ENCODE data around the gene OTX2. TPM values are rescaled to one million over a fixed set of nuclear protein-coding genes. Genes with fewer than 3 reads are reported as not detected.

OTX2 gene
- total and polyA plus RNA-seq, 2 donors (not counting 1 experiment from before 2014, with no cell fraction given): not detected

DNA sequence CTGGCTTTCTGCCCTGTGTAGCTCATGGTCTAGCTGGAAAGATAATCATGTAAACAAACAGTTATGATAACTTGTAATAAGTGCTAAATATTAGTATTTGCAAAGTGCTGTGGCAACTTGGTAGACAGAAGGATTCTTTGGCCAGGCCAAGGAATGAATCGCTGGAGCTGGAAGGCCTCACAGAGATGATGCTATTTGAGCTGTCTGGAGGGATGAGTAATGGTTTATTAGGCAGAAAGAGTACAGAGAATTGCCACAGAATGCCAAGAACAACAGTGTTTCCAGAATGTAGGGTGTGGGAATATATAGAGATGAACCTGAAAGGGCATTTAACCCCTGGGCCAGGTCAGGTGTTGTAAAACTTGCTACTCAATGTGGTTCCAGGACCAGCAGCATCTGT lies 27.6 kb downstream of the OTX2 start:
- Histone ChIP-seq H3K27me3 (ENCODE audit: control insufficient read depth, insufficient read depth, low read length) (no peaks in the 10 kb centered on the region), H3K4me1 (ENCODE audit: control insufficient read depth, extremely low read depth, insufficient read depth, low read length) (no peaks in the 10 kb centered on the region), H3K4me2 (ENCODE audit: extremely low read depth, insufficient read depth, low read length) (no peak overlapping the region), H4K20me1 (ENCODE audit: control insufficient read depth, extremely low read depth, insufficient read depth, low read length) (no peaks in the 10 kb centered on the region), H3K4me3 (replicated peaks in 1 of 4; ENCODE audit: control extremely low read depth in 1 of 4, insufficient read depth in 1 of 4, low read depth in 3 of 4, low read length in 4 of 4) (no peak overlapping the region), H3K9ac (ENCODE audit: insufficient read depth, low read length) (no peak overlapping the region), H2AFZ (ENCODE audit: low read length) (no peak overlapping the region), H3K27ac (ENCODE audit: insufficient read depth, low read length) (no peak overlapping the region), H3K9me3 (ENCODE audit: control insufficient read depth, insufficient read depth, low read depth, low read length) (no peaks in the 10 kb centered on the region), H3K79me2 (ENCODE audit: control insufficient read depth, insufficient read depth, low read length) (no peaks in the 10 kb centered on the region), H3K36me3 (ENCODE audit: control insufficient read depth, insufficient read depth, low read length) (no peaks in the 10 kb centered on the region)
- TF ChIP-seq EZH2 (IDR thresholded peaks at IDR 0.05; ENCODE audit: low read length, missing control alignments): no peak
- TF ChIP-seq, protein P1, sequence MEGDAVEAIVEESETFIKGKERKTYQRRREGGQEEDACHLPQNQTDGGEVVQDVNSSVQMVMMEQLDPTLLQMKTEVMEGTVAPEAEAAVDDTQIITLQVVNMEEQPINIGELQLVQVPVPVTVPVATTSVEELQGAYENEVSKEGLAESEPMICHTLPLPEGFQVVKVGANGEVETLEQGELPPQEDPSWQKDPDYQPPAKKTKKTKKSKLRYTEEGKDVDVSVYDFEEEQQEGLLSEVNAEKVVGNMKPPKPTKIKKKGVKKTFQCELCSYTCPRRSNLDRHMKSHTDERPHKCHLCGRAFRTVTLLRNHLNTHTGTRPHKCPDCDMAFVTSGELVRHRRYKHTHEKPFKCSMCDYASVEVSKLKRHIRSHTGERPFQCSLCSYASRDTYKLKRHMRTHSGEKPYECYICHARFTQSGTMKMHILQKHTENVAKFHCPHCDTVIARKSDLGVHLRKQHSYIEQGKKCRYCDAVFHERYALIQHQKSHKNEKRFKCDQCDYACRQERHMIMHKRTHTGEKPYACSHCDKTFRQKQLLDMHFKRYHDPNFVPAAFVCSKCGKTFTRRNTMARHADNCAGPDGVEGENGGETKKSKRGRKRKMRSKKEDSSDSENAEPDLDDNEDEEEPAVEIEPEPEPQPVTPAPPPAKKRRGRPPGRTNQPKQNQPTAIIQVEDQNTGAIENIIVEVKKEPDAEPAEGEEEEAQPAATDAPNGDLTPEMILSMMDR (conservative IDR thresholded peaks at IDR 0.05 in 1 of 2, IDR thresholded peaks at IDR 0.05 in 1 of 2; ENCODE audit: low read depth in 1 of 2, low read length in 2 of 2): no peak
- DNase-seq (ENCODE audit: low read depth in 2 of 2): no peak

GRCh38 chr14:56774503-56774902 lies 35.8 kb downstream of the OTX2 start:
- Histone ChIP-seq H4K20me1 (ENCODE audit: control insufficient read depth, extremely low read depth, insufficient read depth, low read length) (no peaks in the 10 kb centered on the region), H3K9ac (ENCODE audit: insufficient read depth, low read length) (no peak overlapping the region), H3K9me3 (ENCODE audit: control insufficient read depth, insufficient read depth, low read depth, low read length) (no peaks in the 10 kb centered on the region), H3K4me3 (replicated peaks in 1 of 4; ENCODE audit: control extremely low read depth in 1 of 4, insufficient read depth in 1 of 4, low read depth in 3 of 4, low read length in 4 of 4) (no peak overlapping the region), H3K79me2 (ENCODE audit: control insufficient read depth, insufficient read depth, low read length) (no peaks in the 10 kb centered on the region), H3K4me2 (ENCODE audit: extremely low read depth, insufficient read depth, low read length) (no peak overlapping the region), H3K27me3 (ENCODE audit: control insufficient read depth, insufficient read depth, low read length) (no peaks in the 10 kb centered on the region), H3K36me3 (ENCODE audit: control insufficient read depth, insufficient read depth, low read length) (no peaks in the 10 kb centered on the region), H2AFZ (ENCODE audit: low read length) (no peak overlapping the region), H3K27ac (ENCODE audit: insufficient read depth, low read length) (no peak overlapping the region), H3K4me1 (ENCODE audit: control insufficient read depth, extremely low read depth, insufficient read depth, low read length) (no peaks in the 10 kb centered on the region)
- TF ChIP-seq, protein P1 (conservative IDR thresholded peaks at IDR 0.05 in 1 of 2, IDR thresholded peaks at IDR 0.05 in 1 of 2; ENCODE audit: low read depth in 1 of 2, low read length in 2 of 2): no peak
- TF ChIP-seq EZH2 (IDR thresholded peaks at IDR 0.05; ENCODE audit: low read length, missing control alignments): no peak
- no peak for DNase-seq (ENCODE audit: low read depth in 2 of 2)

- Histone ChIP-seq H4K20me1 (ENCODE audit: control insufficient read depth, extremely low read depth, insufficient read depth, low read length) (no peaks in the 10 kb centered on the region), H3K79me2 (ENCODE audit: control insufficient read depth, insufficient read depth, low read length) (no peaks in the 10 kb centered on the region), H3K4me1 (ENCODE audit: control insufficient read depth, extremely low read depth, insufficient read depth, low read length) (no peaks in the 10 kb centered on the region), H3K4me3 (replicated peaks in 1 of 4; ENCODE audit: control extremely low read depth in 1 of 4, insufficient read depth in 1 of 4, low read depth in 3 of 4, low read length in 4 of 4) (no peak overlapping the region), H2AFZ (ENCODE audit: low read length) (no peak overlapping the region), H3K36me3 (ENCODE audit: control insufficient read depth, insufficient read depth, low read length) (no peaks in the 10 kb centered on the region), H3K27ac (ENCODE audit: insufficient read depth, low read length) (no peak overlapping the region), H3K27me3 (ENCODE audit: control insufficient read depth, insufficient read depth, low read length) (no peaks in the 10 kb centered on the region), H3K9me3 (ENCODE audit: control insufficient read depth, insufficient read depth, low read depth, low read length) (no peaks in the 10 kb centered on the region), H3K9ac (ENCODE audit: insufficient read depth, low read length) (no peak overlapping the region), H3K4me2 (ENCODE audit: extremely low read depth, insufficient read depth, low read length) (no peak overlapping the region)
- no peak for TF ChIP-seq EZH2 (IDR thresholded peaks at IDR 0.05; ENCODE audit: low read length, missing control alignments)
- TF ChIP-seq, protein P1 (conservative IDR thresholded peaks at IDR 0.05 in 1 of 2, IDR thresholded peaks at IDR 0.05 in 1 of 2; ENCODE audit: low read depth in 1 of 2, low read length in 2 of 2): no peak
- no peak for DNase-seq (ENCODE audit: low read depth in 2 of 2)
Measured at GRCh38 chr14:56770512-56770911, 39.8 kb downstream of the OTX2 start.
